ENCODE results near the gene TDP1. TPM values are rescaled to one million over a fixed set of nuclear protein-coding genes. Genes with fewer than 3 reads are reported as not detected.

Gene TDP1
- total and polyA plus RNA-seq, 9 of the 15 experiments (the other 6 are each of a cell fraction or from before 2014, with no cell fraction given): 21.4 to 41.6 (median 32.3) TPM

GRCh38 chr14:89955745-89956660 is at the start of gene TDP1 (continued):
- no peak for TF ChIP-seq FOXP4 (CRISPR knock-in tag; IDR thresholded peaks at IDR 0.05; ENCODE audit: borderline replicate concordance)
- no peak for TF ChIP-seq HIVEP1 (CRISPR knock-in tag; IDR thresholded peaks at IDR 0.05)
- TF ChIP-seq SMAD1 (IDR thresholded peaks at IDR 0.05; ENCODE audit: low read depth, low read length, partially characterized antibody): no peak
- TF ChIP-seq ETV5 (CRISPR knock-in tag; IDR thresholded peaks at IDR 0.05; ENCODE audit: low read depth): 0 out of 2 replicates have a peak, but pooled peaks have one; percentile 47
- 0 out of 2 replicates have a peak, but pooled peaks have one; percentile 31 for TF ChIP-seq ATF7 (IDR thresholded peaks at IDR 0.05)
- no peak for TF ChIP-seq EZH2 (IDR thresholded peaks at IDR 0.05; ENCODE audit: borderline replicate concordance, low read depth, low read length)
- TF ChIP-seq ZKSCAN1 (IDR thresholded peaks at IDR 0.05; ENCODE audit: low read depth, low read length): peak; percentile 28; the same call in 1 of the 2 replicates
- peak; percentile 56 for TF ChIP-seq FIP1L1 (IDR thresholded peaks at IDR 0.05; ENCODE audit: low read depth, low read length, poor library complexity, severe bottlenecking)
- no peak for TF ChIP-seq E2F5 (CRISPR knock-in tag; IDR thresholded peaks at IDR 0.05)
- no peak for TF ChIP-seq REST (IDR thresholded peaks at IDR 0.05; ENCODE audit: borderline replicate concordance)
- peak; percentile 53; the same call in 1 of the 2 replicates for TF ChIP-seq REST (CRISPR knock-in tag; IDR thresholded peaks at IDR 0.05; ENCODE audit: low read depth)
- no peak for TF ChIP-seq PKNOX1 (IDR thresholded peaks at IDR 0.05)
- TF ChIP-seq EP300 (IDR thresholded peaks at IDR 0.05; ENCODE audit: low read length): peak; percentile 29; the same call in 1 of the 2 replicates
